GM19463 (cell line): Measurements from ENCODE around the gene BEST2.
"Not testable (repeated sequence)": the region's sequence is repeated elsewhere in the genome, so short reads cannot be mapped to it uniquely, and the experiment has no call there.

Experiments
- ATAC-seq: cut with Tn5 transposase; IDR thresholded peaks from one replicate; pipeline ENCODE4 v1.9.1; 2021; ENCODE audit warnings: mild to moderate bottlenecking, moderate library complexity; ENCODE audit not compliant: unreplicated experiment

Gene BEST2

DNA sequence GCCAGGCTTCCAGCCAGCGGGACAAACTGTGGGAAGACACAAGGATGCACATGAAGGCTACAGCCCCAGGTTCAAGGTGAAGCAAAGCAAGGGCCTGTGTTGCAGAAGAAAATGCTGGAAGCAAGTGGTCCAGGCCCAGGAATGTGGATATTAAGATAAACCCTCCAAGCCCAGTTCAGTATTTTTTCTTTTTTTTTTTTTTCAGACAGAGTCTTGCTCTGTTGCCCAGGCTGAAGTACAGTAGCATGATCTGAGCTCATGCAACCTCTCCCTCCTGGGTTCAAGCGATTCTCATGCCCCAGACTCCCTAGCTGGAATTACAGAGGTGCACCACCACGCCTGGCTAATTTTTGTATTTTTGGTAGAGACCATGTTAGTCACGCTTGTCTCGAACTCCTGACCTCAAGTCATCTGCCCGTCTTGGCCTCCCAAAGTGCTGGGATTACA is 45.6 kb downstream of the BEST2 start:
- ATAC-seq: no peak

- not testable (repeated sequence) for ATAC-seq
Observed at GRCh38 chr19:12797607-12798006, 46.0 kb downstream of the BEST2 start.

DNA sequence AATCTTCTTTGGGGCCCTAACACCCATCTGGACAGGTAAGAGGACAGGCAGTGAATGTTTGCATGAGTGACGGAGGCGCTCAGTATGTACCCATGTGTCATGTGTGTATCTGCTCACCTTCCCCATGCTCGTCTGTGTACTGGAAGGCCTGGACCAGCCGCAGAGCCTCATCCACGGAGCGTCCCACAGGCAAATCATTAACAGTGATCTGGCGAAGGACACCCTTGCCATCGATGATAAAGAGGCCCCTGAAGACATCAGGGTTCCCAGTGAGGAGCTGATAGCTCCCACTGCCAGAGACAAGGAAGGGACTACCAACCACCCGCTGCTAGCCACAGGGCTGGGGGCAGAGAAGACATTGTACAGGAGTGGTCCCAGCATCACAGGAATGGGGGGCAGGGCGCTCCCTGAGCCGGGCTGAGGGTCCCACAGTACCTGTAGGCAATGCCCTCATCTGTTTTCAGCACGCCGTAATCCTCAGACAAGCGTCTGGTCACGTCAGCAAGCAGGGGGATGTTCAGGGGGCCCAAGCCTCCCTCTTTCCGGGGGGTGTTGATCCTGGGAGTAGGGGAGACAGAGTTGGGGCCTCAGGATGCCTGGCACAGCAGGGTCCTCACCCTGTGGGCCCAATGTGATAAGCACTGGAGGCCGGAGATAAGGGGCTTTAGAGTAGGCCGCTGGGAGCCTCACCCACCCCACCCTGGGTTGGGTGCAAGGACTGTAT is 48.3 kb downstream of the BEST2 start:
- no peak for ATAC-seq

GRCh38 chr19:12800466-12800770 is 48.8 kb downstream of the BEST2 start:
- no peak for ATAC-seq

GRCh38 chr19:12800923-12801465 is 49.4 kb downstream of the BEST2 start:
- no peak for ATAC-seq

- ATAC-seq: no peak
Observed at GRCh38 chr19:12801466-12802266, 50.1 kb downstream of the BEST2 start, which contains the start of the genes PRDX2 and THSD8. PRDX2 (minus strand) TSS chr19:12801800; CDS start chr19:12801261, 539 bp downstream. THSD8 (plus strand) TSS chr19:12802069; CDS start chr19:12802072, 3 bp downstream.

DNA sequence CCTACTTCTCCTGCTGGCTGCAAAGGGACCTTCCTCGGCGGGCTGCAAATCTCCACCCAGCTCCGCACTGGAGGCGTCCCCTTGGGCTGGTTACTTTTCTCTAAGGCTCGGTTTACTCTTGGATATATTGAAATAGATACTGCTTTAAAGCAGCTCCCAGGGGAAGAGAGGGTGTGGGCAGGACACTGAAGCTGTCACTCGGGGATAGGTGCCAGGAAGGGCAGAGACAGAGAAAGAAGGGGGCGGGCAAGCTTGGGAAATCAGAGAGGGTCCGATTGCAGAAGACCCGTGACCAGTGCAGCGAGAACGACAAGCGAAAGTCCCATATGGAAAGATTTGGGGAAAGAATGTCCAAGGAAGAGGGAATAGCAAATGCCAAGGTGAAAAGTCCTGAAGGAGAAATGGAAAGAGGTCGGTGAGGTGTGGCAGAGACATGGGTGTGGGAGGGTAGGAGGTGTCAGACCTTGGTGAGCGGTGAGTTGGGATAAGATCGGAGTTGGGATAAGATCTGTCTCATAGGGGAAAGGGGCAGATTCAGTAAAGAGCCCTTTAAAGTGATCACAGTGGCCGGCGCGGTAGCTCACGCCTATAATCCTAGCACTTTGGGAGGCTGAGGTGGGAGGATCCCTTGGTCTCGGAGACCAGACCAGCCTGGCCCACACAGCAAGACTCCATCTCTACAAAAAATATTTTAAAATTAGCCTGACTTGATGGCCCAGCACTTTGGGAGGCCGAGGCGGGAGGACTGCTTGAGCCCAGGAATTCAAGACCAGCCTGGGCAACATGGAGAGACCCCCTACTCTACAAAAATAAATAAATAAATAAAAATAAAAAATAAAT is 50.9 kb downstream of the BEST2 start:
- no peak for ATAC-seq

- ATAC-seq: no peak
Observed at GRCh38 chr19:12804051-12804450, 52.5 kb downstream of the BEST2 start.

DNA sequence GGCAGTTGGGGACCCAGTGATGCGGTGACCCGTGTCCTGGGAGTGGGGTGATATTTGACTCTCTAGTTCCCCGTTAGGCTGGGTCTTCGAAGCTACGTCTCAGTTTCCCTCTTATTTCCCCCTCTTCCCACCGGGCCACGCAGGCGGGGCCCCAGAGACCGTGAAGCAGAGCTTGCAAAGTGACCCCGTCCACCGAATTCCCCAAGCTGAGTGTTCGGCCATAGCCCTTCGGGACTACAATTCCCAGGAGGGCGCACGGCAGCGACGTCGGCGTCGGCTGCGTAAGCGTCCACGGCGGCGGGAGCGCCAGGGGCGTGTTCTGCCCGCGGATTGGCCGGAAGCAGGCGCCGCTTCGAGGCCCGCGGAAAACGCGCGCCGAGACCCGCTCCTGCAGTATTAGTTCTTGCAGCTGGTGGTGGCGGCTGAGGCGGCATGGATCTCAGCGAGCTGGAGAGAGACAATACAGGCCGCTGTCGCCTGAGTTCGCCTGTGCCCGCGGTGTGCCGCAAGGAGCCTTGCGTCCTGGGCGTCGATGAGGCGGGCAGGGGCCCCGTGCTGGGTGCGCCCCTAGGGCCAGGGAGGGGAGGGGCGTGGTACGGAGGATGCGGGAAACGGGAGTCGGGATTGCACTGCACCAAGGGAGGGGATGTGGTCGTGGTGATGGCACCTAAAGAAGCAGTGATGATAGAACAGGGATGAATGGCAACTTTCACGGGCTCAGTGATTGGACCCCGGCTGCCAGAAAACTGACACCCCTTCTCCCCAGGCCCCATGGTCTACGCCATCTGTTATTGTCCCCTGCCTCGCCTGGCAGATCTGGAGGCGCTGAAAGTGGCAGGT is 54.9 kb downstream of the BEST2 start, which contains the start of gene RNASEH2A:
TSS of gene RNASEH2A (plus strand) at position 343 of the 840 bp plus-strand sequence. CDS start at position 433, 90 bp downstream.
- peak; percentile 90 for ATAC-seq
